GM19467 (cell line): ENCODE data around the gene EPN2.

Experiments
- ATAC-seq: cut with Tn5 transposase; IDR thresholded peaks from one replicate; pipeline ENCODE4 v1.9.1; 2021; ENCODE audit warnings: mild to moderate bottlenecking, moderate library complexity; ENCODE audit not compliant: unreplicated experiment

Gene EPN2

GRCh38 chr17:19290066-19290705 lies 53.0 kb downstream of the EPN2 start:
- no peak for ATAC-seq

- no peak for ATAC-seq
These were observed 54.6 kb downstream of the EPN2 start for GRCh38 chr17:19291646-19292376.

- no peak for ATAC-seq
These were observed 55.2 kb downstream of the EPN2 start for GRCh38 chr17:19292377-19292711.

GRCh38 chr17:19294443-19294842 lies 57.3 kb downstream of the EPN2 start:
- ATAC-seq: no peak

- ATAC-seq: no peak
These were observed 58.4 kb downstream of the EPN2 start for GRCh38 chr17:19295473-19296135.

- ATAC-seq: no peak
These were observed 59.9 kb downstream of the EPN2 start for GRCh38 chr17:19296786-19297778.

GRCh38 chr17:19298569-19299213 lies 61.5 kb downstream of the EPN2 start:
- no peak for ATAC-seq

- ATAC-seq: no peak
These were observed 62.1 kb downstream of the EPN2 start for GRCh38 chr17:19299214-19299747.

GRCh38 chr17:19299866-19300265 lies 62.7 kb downstream of the EPN2 start:
- no peak for ATAC-seq

- ATAC-seq: no peak
These were observed 64.2 kb downstream of the EPN2 start for GRCh38 chr17:19301274-19301951.

GRCh38 chr17:19301973-19302372 lies 64.8 kb downstream of the EPN2 start:
- no peak for ATAC-seq

- no peak for ATAC-seq
These were observed 65.7 kb downstream of the EPN2 start for GRCh38 chr17:19302791-19303331.

- ATAC-seq: no peak
These were observed 66.2 kb downstream of the EPN2 start for GRCh38 chr17:19303367-19303776.

GRCh38 chr17:19304209-19304608 lies 67.0 kb downstream of the EPN2 start:
- ATAC-seq: no peak

- ATAC-seq: no peak
These were observed 67.6 kb downstream of the EPN2 start for GRCh38 chr17:19304751-19305150.

- no peak for ATAC-seq
These were observed 68.1 kb downstream of the EPN2 start for GRCh38 chr17:19305256-19305655.

GRCh38 chr17:19305761-19306159 lies 68.6 kb downstream of the EPN2 start:
- no peak for ATAC-seq

- ATAC-seq: peak; percentile 80
These were observed 69.3 kb downstream of the EPN2 start for GRCh38 chr17:19306160-19307111.
